HepG2 (cell line): ENCODE data around the gene KIF3C. TPM values are rescaled to one million over a fixed set of nuclear protein-coding genes. Genes with fewer than 3 reads are reported as not detected.

ENCODE experiments used
- CC2D1A ChIP-seq: sonication (generic); formaldehyde crosslinking; IDR thresholded peaks from 2 replicates; pipeline ENCODE4 v1.8.1; 2023; ENCODE audit warnings: mild to moderate bottlenecking, missing genetic modification reagents
- DNMT3B ChIP-seq: conservative IDR thresholded peaks from 2 replicates; pipeline ENCODE4 v1.6.1; 2016; ENCODE audit warnings: missing biosample characterization, control low read depth
- EHMT2 ChIP-seq: fragments of 200-600 bp; sonication (generic); IDR thresholded peaks from 2 replicates; pipeline ENCODE4 v1.7.0; 2017; ENCODE audit warnings: antibody characterized with exemption, low read depth, low read length, borderline replicate concordance
- HCFC1 ChIP-seq: fragments of 150-350 bp; IDR thresholded peaks from 2 replicates; pipeline ENCODE4 v1.6.1; 2014; ENCODE audit warnings: low read depth, low read length
- HNF4A ChIP-seq: sonication (generic); formaldehyde crosslinking; IDR thresholded peaks from 2 replicates; pipeline ENCODE4 v1.4.0; 2020; ENCODE audit warnings: missing genetic modification reagents
- HNRNPLL ChIP-seq: fragments of 200-400 bp; formaldehyde crosslinking; IDR thresholded peaks from 2 replicates; pipeline ENCODE4 v1.6.1; 2017; ENCODE audit warnings: mild to moderate bottlenecking, low read depth, low read length; ENCODE audit not compliant: poor library complexity, severe bottlenecking
- MBNL3 ChIP-seq: fragments of 250-450 bp; sonication (Bioruptor Pico); conservative IDR thresholded peaks from 2 replicates; pipeline ENCODE4 v1.8.0; 2022; ENCODE audit warnings: mild to moderate bottlenecking, inconsistent platforms
- MYC ChIP-seq: sonication (generic); formaldehyde crosslinking; IDR thresholded peaks from 2 replicates; pipeline ENCODE4 v1.9.0; 2021; ENCODE audit warnings: missing genetic modification reagents, borderline replicate concordance
- PBX2 ChIP-seq: IDR thresholded peaks from 2 replicates; pipeline ENCODE4 v1.6.1; 2016; ENCODE audit warnings: control low read depth
- PHF5A ChIP-seq: IDR thresholded peaks from one replicate; pipeline ENCODE4 v1.6.1; 2018; ENCODE audit warnings: low read depth, missing genetic modification reagents; ENCODE audit not compliant: unreplicated experiment
- RBM22 ChIP-seq: fragments of 200-400 bp; formaldehyde crosslinking; optimal IDR thresholded peaks from 2 replicates; pipeline ENCODE3; 2017; ENCODE audit warnings: mild to moderate bottlenecking, low read length, moderate library complexity
- SNAI1 ChIP-seq: sonication (generic); formaldehyde crosslinking; IDR thresholded peaks from 2 replicates; pipeline ENCODE4 v1.5.0; 2020; ENCODE audit warnings: mild to moderate bottlenecking, missing genetic modification reagents, borderline replicate concordance
- SP4 ChIP-seq: sonication (generic); formaldehyde crosslinking; IDR thresholded peaks from 2 replicates; pipeline ENCODE4 v1.8.1; 2023; ENCODE audit warnings: mild to moderate bottlenecking, missing genetic modification reagents
- TMF1 ChIP-seq: sonication (generic); formaldehyde crosslinking; IDR thresholded peaks from 2 replicates; pipeline ENCODE4 v1.8.1; 2022; ENCODE audit warnings: low read depth, missing genetic modification reagents
- ZNF660 ChIP-seq: sonication (generic); formaldehyde crosslinking; IDR thresholded peaks from 2 replicates; pipeline ENCODE4 v1.5.1; 2020; ENCODE audit warnings: mild to moderate bottlenecking, low read depth, missing genetic modification reagents, borderline replicate concordance
- ZXDC ChIP-seq: sonication (generic); formaldehyde crosslinking; IDR thresholded peaks from 2 replicates; pipeline ENCODE4 v1.5.0; 2020; ENCODE audit warnings: mild to moderate bottlenecking, missing genetic modification reagents
- polyA plus RNA-seq, 8 experiments: library from polyadenylated mRNA; depleted of rRNA in 3 of 8; stranded (reverse) in 7 of 8; unstranded in 1 of 8; fragments of >200 nt; fragmentation: Illumina TruSeq in 4 of 8; extraction: Trizol in 4 of 8; gene quantifications; 2 replicates each; pipeline versions ENCODE4 v1.2.1 to v1.2.3, GENCODE V29; 2011 to 2016; ENCODE audit warnings: low read depth in 4 of 8, missing spikeins in 1 of 8, mixed read lengths in 1 of 8; ENCODE audit not compliant: insufficient read depth in 1 of 8
- total RNA-seq, 5 experiments: library from RNA; depleted of rRNA; stranded (reverse); fragments of >200 nt; fragmentation: Illumina TruSeq; extraction: Trizol; gene quantifications; 2 replicates each; pipeline ENCODE4 v1.2.3, GENCODE V29; 2016; ENCODE audit warnings: low read depth in 1 of 5
- TF ChIP-seq, protein P1 (sequence below): sonication (generic); formaldehyde crosslinking; IDR thresholded peaks from 2 replicates; pipeline ENCODE4 v1.5.0; 2020; ENCODE audit warnings: mild to moderate bottlenecking, missing genetic modification reagents
- TF ChIP-seq, protein P2 (sequence below): sonication (generic); formaldehyde crosslinking; IDR thresholded peaks from 2 replicates; pipeline ENCODE4 v1.4.0; 2020; ENCODE audit warnings: missing genetic modification reagents

Gene KIF3C
- total and polyA plus RNA-seq, 2 of the 13 experiments (the other 11 are each of a cell fraction or from before 2014, with no cell fraction given) = 3.6 to 4.9 TPM

DNA sequence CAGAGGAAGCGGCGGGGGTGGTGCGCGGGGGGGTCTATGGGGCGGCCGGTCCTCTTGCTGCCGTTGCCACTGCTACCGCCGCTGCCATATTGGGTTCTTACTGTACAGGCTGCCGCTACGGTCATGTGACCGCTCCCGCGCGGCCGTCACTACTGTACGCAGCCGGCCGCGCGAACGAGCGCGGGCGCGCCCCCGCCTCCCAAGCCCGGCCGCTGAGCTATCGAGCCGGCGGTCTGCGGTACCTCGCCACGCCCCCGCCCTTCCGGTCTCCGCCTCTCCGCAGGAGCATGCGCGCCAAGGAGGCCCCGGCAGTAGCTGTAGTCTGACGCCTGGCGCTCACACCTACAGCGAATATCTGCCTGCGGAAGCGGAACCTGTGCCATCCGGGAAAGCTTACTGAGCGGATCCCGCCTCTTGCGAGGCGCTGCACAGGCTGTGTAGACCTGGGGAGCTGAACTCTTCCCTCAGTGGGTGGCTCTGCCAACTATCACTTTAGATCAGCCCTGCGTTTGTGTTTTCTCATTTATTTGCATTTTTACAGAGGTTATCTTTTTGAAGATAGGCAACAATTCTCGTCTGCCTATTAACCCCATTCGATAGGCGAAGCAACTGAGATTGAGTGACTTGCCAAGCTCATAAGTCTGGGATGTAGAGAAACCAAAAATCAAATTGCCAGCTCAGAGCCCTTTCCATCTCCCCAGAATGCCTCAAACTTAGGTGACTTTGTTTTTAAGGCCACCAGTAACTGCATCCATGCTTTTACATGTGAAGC, 103.8 kb downstream of the KIF3C start, which contains the start of gene ASXL2 (continued):
- 0 out of 2 replicates have a peak, but pooled peaks have one; percentile 22 for TF ChIP-seq ZXDC (CRISPR knock-in tag)
- peak; percentile 36; the same call in 1 of the 2 replicates for TF ChIP-seq HCFC1
- TF ChIP-seq HNF4A (CRISPR knock-in tag) = peak; percentile 10; the same call in 1 of the 2 replicates
- peak; percentile 74 for TF ChIP-seq SP4 (CRISPR knock-in tag)
- no peak for TF ChIP-seq PBX2
- TF ChIP-seq MYC (CRISPR knock-in tag) = peak; percentile 70; the same call in 1 of the 2 replicates
- no peak for TF ChIP-seq PHF5A (CRISPR knock-in tag)
- peak; percentile 33 for TF ChIP-seq RBM22
- no peak; the same call in 1 of the 2 replicates for TF ChIP-seq MBNL3 (CRISPR knock-in tag)
- no peak for TF ChIP-seq SNAI1 (CRISPR knock-in tag)
- TF ChIP-seq TMF1 = peak; percentile 56; the same call in 1 of the 2 replicates
- TF ChIP-seq, protein P1, sequence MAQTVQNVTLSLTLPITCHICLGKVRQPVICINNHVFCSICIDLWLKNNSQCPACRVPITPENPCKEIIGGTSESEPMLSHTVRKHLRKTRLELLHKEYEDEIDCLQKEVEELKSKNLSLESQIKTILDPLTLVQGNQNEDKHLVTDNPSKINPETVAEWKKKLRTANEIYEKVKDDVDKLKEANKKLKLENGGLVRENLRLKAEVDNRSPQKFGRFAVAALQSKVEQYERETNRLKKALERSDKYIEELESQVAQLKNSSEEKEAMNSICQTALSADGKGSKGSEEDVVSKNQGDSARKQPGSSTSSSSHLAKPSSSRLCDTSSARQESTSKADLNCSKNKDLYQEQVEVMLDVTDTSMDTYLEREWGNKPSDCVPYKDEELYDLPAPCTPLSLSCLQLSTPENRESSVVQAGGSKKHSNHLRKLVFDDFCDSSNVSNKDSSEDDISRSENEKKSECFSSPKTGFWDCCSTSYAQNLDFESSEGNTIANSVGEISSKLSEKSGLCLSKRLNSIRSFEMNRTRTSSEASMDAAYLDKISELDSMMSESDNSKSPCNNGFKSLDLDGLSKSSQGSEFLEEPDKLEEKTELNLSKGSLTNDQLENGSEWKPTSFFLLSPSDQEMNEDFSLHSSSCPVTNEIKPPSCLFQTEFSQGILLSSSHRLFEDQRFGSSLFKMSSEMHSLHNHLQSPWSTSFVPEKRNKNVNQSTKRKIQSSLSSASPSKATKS = no peak
- TF ChIP-seq, protein P2, sequence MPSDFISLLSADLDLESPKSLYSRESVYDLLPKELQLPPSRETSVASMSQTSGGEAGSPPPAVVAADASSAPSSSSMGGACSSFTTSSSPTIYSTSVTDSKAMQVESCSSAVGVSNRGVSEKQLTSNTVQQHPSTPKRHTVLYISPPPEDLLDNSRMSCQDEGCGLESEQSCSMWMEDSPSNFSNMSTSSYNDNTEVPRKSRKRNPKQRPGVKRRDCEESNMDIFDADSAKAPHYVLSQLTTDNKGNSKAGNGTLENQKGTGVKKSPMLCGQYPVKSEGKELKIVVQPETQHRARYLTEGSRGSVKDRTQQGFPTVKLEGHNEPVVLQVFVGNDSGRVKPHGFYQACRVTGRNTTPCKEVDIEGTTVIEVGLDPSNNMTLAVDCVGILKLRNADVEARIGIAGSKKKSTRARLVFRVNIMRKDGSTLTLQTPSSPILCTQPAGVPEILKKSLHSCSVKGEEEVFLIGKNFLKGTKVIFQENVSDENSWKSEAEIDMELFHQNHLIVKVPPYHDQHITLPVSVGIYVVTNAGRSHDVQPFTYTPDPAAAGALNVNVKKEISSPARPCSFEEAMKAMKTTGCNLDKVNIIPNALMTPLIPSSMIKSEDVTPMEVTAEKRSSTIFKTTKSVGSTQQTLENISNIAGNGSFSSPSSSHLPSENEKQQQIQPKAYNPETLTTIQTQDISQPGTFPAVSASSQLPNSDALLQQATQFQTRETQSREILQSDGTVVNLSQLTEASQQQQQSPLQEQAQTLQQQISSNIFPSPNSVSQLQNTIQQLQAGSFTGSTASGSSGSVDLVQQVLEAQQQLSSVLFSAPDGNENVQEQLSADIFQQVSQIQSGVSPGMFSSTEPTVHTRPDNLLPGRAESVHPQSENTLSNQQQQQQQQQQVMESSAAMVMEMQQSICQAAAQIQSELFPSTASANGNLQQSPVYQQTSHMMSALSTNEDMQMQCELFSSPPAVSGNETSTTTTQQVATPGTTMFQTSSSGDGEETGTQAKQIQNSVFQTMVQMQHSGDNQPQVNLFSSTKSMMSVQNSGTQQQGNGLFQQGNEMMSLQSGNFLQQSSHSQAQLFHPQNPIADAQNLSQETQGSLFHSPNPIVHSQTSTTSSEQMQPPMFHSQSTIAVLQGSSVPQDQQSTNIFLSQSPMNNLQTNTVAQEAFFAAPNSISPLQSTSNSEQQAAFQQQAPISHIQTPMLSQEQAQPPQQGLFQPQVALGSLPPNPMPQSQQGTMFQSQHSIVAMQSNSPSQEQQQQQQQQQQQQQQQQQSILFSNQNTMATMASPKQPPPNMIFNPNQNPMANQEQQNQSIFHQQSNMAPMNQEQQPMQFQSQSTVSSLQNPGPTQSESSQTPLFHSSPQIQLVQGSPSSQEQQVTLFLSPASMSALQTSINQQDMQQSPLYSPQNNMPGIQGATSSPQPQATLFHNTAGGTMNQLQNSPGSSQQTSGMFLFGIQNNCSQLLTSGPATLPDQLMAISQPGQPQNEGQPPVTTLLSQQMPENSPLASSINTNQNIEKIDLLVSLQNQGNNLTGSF (CRISPR knock-in tag) = peak; percentile 56; the same call in 1 of the 2 replicates
- TF ChIP-seq EHMT2 = no peak
- peak; percentile 56 for TF ChIP-seq DNMT3B (CRISPR knock-in tag)
- TF ChIP-seq ZNF660 (CRISPR knock-in tag) = no peak
- TF ChIP-seq CC2D1A (CRISPR knock-in tag) = no peak
- TF ChIP-seq HNRNPLL = peak; percentile 86
